ENCODE data around the gene MAB21L4.

- no peak for TF ChIP-seq CTCF (IDR thresholded peaks at IDR 0.05; ENCODE audit: insufficient read depth, low read depth, low read length)
- no peak for TF ChIP-seq EZH2 (IDR thresholded peaks at IDR 0.05; ENCODE audit: insufficient read depth, low read length)
Observed at GRCh38 chr2:240886023-240886565, 9.9 kb downstream of the MAB21L4 start.
